ENCODE data around the gene KRTAP5-8.

GRCh38 chr11:71566081-71566620 is 28.3 kb downstream of the KRTAP5-8 start:
- TF ChIP-seq POLR2AphosphoS5 (IDR thresholded peaks at IDR 0.05) (no peak), CTCF (IDR thresholded peaks at IDR 0.05) (no peak)

All from stomach (tissue), 4 donors.